Smooth muscle cell (in vitro differentiated cells): ENCODE data around the gene TEAD1. TPM values are rescaled to one million over a fixed set of nuclear protein-coding genes. Genes with fewer than 3 reads are reported as not detected.
A peak's percentile ranks its signal among the peaks of the same experiment; 100 is the strongest.

Source experiments
- DNase-seq: peaks from one replicate; lab custom pipeline; 2025; ENCODE audit not compliant: unreplicated experiment; lab: John Stamatoyannopoulos, UW
- H2AFZ ChIP-seq: fragments of 200-600 bp; sonication (generic); 2 replicates; pipeline ENCODE4 v1.6.0; 2016; ENCODE audit warnings: antibody characterized with exemption, low read depth, mild to moderate bottlenecking
- H3F3A ChIP-seq: fragments of 200-600 bp; sonication (generic); 2 replicates; pipeline ENCODE4 v1.6.0; 2017; ENCODE audit warnings: antibody characterized with exemption, low read depth
- H3K27ac ChIP-seq: fragments of 200-600 bp; sonication (generic); 2 replicates; pipeline ENCODE4 v1.5.1; 2016; ENCODE audit warnings: low read depth, mild to moderate bottlenecking
- H3K27me3 ChIP-seq: fragments of 200-600 bp; sonication (generic); 2 replicates; pipeline ENCODE4 v1.6.1; 2016; ENCODE audit warnings: low read depth, mild to moderate bottlenecking
- H3K36me3 ChIP-seq: fragments of 200-600 bp; sonication (generic); 2 replicates; pipeline ENCODE4 v1.5.1; 2016; ENCODE audit warnings: low read depth
- H3K4me1 ChIP-seq: fragments of 200-600 bp; sonication (generic); 2 replicates; pipeline ENCODE4 v1.5.1; 2016; ENCODE audit warnings: low read depth
- H3K4me2 ChIP-seq: fragments of 200-600 bp; sonication (generic); 2 replicates; pipeline ENCODE4 v1.6.0; 2016; ENCODE audit warnings: mild to moderate bottlenecking
- H3K4me3 ChIP-seq: fragments of 200-600 bp; sonication (generic); 2 replicates; pipeline ENCODE4 v1.5.1; 2016; ENCODE audit warnings: mild to moderate bottlenecking
- H3K79me2 ChIP-seq: fragments of 200-600 bp; sonication (generic); 2 replicates; pipeline ENCODE4 v1.6.0; 2016; ENCODE audit warnings: low read depth, mild to moderate bottlenecking
- H3K9ac ChIP-seq: fragments of 200-600 bp; sonication (generic); 2 replicates; pipeline ENCODE4 v1.6.0; 2016; ENCODE audit warnings: low read depth
- H3K9me3 ChIP-seq: fragments of 200-600 bp; sonication (generic); replicated peaks from 2 replicates; pipeline ENCODE4 v1.5.1; 2016; ENCODE audit warnings: low read depth
- H4K20me1 ChIP-seq: fragments of 200-600 bp; sonication (generic); 2 replicates; pipeline ENCODE4 v1.6.0; 2016; ENCODE audit warnings: low read depth
- CTCF ChIP-seq: fragments of 200-600 bp; sonication (generic); IDR thresholded peaks from 2 replicates; pipeline ENCODE4 v1.5.1; 2017; ENCODE audit warnings: borderline replicate concordance, mild to moderate bottlenecking, antibody characterized with exemption; ENCODE audit not compliant: insufficient read depth, poor library complexity, severe bottlenecking
- WGBS: methylation state at CpG from one replicate; pipeline ENCODE4 v1.1.7; 2016; ENCODE audit warnings: low lambda C conversion rate; 5-methylcytosine and 5-hydroxymethylcytosine counted together
- polyA plus RNA-seq: library from polyadenylated mRNA; unstranded; fragments of >200 nt; fragmentation: Nextera tagmentation; extraction: Ambion mirVana; gene quantifications from 2 replicates; pipeline ENCODE4 v1.2.1, GENCODE V29; 2016
- total RNA-seq: library from RNA; depleted of rRNA; stranded (reverse); fragments of >200 nt; gene quantifications from 2 replicates; pipeline ENCODE4 v1.2.3, GENCODE V29; 2014

TEAD1 gene
- total and polyA plus RNA-seq, 2 experiments from 2014 or later, result 63.0 to 181 TPM

- peaks cover 12% of the 10 kb centered on the region for H3K9me3 ChIP-seq
- no peak for TF ChIP-seq CTCF
- H3K79me2 ChIP-seq, result no peaks in the 10 kb centered on the region
- H3K27me3 ChIP-seq, result no peaks in the 10 kb centered on the region
- no peak overlapping the region for H3K9ac ChIP-seq
- 63% methylated on average over 5 of the region's 5 CpGs for WGBS
- H4K20me1 ChIP-seq, result no peaks in the 10 kb centered on the region
- H3K4me1 ChIP-seq, result no peaks in the 10 kb centered on the region
- H3K4me2 ChIP-seq, result no peak overlapping the region
- no peak for DNase-seq
- no peak overlapping the region for H3K4me3 ChIP-seq
- peaks cover 4% of the 10 kb centered on the region for H3F3A ChIP-seq
- H2AFZ ChIP-seq, result no peak overlapping the region
- H3K27ac ChIP-seq, result peak overlapping the region; percentile 87
- peaks cover 10% of the 10 kb centered on the region for H3K36me3 ChIP-seq
These were observed 47.6 kb upstream of the TEAD1 start for GRCh38 chr11:12626616-12627015.

GRCh38 chr11:12628314-12628713 is 45.9 kb upstream of the TEAD1 start:
- no peak overlapping the region for H3K9ac ChIP-seq
- 83% methylated on average over 4 of the region's 4 CpGs for WGBS
- H3K4me1 ChIP-seq, result no peaks in the 10 kb centered on the region
- no peak for TF ChIP-seq CTCF
- H3K4me3 ChIP-seq, result no peak overlapping the region
- DNase-seq, result no peak
- peaks cover 9% of the 10 kb centered on the region for H3K36me3 ChIP-seq
- H3F3A ChIP-seq, result peaks cover 4% of the 10 kb centered on the region
- H4K20me1 ChIP-seq, result no peaks in the 10 kb centered on the region
- no peaks in the 10 kb centered on the region for H3K79me2 ChIP-seq
- H3K9me3 ChIP-seq, result peaks cover 12% of the 10 kb centered on the region
- no peaks in the 10 kb centered on the region for H3K27me3 ChIP-seq
- H3K27ac ChIP-seq, result peak overlapping the region; percentile 14
- no peak overlapping the region for H2AFZ ChIP-seq
- H3K4me2 ChIP-seq, result no peak overlapping the region

- H3K4me3 ChIP-seq, result no peak overlapping the region
- no peaks in the 10 kb centered on the region for H3K79me2 ChIP-seq
- no peaks in the 10 kb centered on the region for H3K27me3 ChIP-seq
- H3F3A ChIP-seq, result peaks cover 4% of the 10 kb centered on the region
- no peaks in the 10 kb centered on the region for H3K4me1 ChIP-seq
- H3K9ac ChIP-seq, result no peak overlapping the region
- no peaks in the 10 kb centered on the region for H3K36me3 ChIP-seq
- no peak overlapping the region for H3K4me2 ChIP-seq
- H3K27ac ChIP-seq, result peak overlapping the region; percentile 14
- H4K20me1 ChIP-seq, result no peaks in the 10 kb centered on the region
- H3K9me3 ChIP-seq, result peaks cover 4% of the 10 kb centered on the region
- no peak overlapping the region for H2AFZ ChIP-seq
- no peak for DNase-seq
- no peak for TF ChIP-seq CTCF
- 59% methylated on average over 6 of the region's 6 CpGs for WGBS
These were observed 44.5 kb upstream of the TEAD1 start for GRCh38 chr11:12629601-12630313.

GRCh38 chr11:12631651-12632050 is 42.6 kb upstream of the TEAD1 start:
- WGBS, result 73% methylated on average over 4 of the region's 4 CpGs
- H3K27ac ChIP-seq, result no peak overlapping the region
- TF ChIP-seq CTCF, result no peak

More at GRCh38 chr11:12631651-12632050, 42.6 kb upstream of the TEAD1 start:
- H3K4me3 ChIP-seq, result no peak overlapping the region
- no peaks in the 10 kb centered on the region for H3K79me2 ChIP-seq
- H3K36me3 ChIP-seq, result no peaks in the 10 kb centered on the region
- no peaks in the 10 kb centered on the region for H3K27me3 ChIP-seq
- H3F3A ChIP-seq, result no peaks in the 10 kb centered on the region
- H3K4me1 ChIP-seq, result no peaks in the 10 kb centered on the region
- H3K9ac ChIP-seq, result no peak overlapping the region
- no peak overlapping the region for H3K4me2 ChIP-seq
- no peaks in the 10 kb centered on the region for H3K9me3 ChIP-seq
- no peak for DNase-seq
- no peak overlapping the region for H2AFZ ChIP-seq
- no peaks in the 10 kb centered on the region for H4K20me1 ChIP-seq
